HG03025 (cell line): ENCODE results near the gene TIMP2.

ENCODE experiments used
- ATAC-seq: cut with Tn5 transposase; IDR thresholded peaks from one replicate; pipeline ENCODE4 v1.9.1; 2021; ENCODE audit warnings: mild to moderate bottlenecking, moderate library complexity; ENCODE audit not compliant: unreplicated experiment, low FRiP score

The TIMP2 gene

DNA sequence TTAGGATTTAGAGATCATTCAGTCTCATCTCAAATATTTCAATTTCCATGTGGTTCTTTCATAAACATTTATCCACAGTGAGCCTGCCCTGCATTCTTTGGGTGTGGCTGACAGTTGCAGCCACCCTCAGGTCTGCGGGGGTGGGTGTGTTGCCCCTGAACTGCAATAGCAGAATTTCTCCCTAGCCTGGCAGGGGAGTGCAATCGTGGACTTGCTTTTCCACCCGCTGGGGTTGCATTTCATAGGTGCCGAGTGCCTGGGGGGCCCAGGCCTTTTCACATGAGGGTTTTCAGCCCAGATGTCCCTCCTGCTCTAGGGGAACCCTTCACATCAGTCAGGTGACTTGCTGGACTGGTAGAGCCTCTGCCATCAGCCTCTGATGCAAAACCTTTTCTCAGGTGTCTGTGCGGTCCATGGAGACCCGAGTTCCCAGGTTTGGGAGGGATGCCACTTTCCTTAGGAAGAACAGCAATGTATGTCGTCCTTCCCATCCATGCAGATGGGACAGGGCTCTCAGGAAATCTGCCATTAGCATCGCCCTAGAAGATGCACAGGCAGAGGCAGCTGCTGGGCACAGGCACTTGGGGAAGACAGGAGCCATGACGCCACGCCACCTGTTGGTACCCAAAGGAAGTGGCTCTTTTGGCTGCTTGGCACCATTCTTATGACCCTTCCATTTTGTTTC lies 82.2 kb downstream of the TIMP2 start:
- ATAC-seq = no peak

DNA sequence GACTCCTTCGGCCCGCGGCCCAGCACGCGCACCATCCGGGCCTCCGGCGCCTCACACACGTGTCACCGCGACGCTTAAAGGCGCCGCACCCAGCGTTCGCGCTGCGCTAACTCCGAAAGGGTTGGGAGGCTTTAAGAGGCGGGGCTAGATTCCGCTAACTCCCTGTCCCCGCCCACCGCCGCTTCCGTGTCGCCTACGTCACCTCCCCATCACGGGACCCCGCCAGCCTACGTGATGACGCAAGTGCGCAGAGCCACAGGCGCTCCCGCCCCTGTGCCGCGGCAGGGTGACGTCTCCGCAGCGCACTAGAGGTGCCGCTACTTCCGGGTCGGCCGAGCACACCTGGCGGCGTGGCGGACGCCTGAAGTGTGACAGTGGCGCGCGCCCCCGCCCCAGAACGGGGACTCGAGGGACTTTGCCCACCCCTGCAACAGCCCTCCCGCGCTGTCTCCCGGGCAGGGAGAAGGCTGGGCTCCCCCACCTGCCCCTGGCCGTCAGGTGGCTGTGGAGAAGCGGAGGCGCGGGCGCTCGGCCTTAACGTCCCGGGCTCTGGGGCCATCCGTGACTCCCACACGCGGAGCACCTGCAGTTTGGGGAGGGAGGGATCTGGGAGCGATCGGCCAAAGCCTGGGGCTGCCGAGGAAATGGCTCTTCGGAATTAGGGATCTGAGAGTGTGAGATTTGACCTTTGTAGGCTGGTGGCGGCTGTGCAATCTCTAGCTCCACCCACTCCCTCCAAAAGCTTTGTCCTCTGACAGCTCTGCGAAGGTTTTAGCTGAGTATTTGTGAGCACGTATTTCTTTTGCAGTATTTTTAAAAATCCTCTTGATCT lies 84.2 kb downstream of the TIMP2 start, which contains the start of gene USP36:
Gene USP36 (minus strand): TSS at position 35 of the 832 bp plus-strand sequence. CDS start 4,451 bp downstream, outside the sequence.
- peak; percentile 81 for ATAC-seq

DNA sequence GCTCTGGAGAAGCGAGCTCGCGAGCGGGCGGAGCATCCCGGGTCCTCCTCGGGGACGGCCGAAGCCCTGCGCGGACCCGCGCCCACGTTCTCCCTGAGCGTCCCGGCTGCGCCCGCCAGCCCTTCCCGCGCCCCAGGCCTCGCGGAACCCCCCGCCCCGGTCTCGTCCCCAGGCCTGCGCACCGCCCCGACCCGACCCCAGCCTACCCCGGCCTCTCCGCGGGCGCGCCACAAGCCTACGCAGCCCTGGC lies 84.7 kb downstream of the TIMP2 start:
- no peak for ATAC-seq

DNA sequence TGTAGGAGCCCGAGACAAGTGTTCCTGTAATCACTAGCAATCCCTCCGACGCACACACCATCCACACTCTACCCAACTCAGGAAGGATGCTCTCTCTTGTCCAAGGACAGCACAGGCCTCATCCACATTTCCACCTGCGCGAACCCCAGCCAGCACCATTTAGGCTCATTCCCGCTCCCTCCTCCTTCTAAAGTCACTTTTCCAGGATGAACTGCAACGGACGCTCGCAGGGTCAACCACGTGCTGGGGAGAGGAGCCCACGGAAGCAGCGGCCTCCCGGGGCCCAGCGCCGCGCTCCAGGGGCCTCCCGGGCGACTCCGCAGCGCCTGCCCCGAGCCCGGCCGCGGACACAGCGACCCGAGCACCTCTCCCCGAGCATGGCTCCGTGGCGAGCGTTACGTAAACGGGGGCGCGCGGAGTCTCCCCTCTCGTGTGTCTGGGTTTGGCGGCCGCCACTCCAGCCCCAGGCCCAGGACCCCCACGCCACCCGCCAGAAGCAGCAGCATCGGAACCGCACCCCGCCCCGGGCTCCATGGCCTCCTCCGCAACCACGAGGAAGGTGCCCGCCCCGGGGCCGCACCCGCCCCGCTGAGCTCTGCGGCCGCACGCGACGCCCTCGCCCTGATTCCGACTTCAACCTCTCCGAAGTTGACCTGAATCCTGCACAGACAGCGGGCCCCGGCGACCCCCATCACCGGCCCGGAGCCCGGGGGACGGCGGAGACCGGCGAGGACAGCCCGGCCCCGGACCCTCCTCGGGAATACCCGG lies 85.2 kb downstream of the TIMP2 start:
- ATAC-seq = peak; percentile 27

DNA sequence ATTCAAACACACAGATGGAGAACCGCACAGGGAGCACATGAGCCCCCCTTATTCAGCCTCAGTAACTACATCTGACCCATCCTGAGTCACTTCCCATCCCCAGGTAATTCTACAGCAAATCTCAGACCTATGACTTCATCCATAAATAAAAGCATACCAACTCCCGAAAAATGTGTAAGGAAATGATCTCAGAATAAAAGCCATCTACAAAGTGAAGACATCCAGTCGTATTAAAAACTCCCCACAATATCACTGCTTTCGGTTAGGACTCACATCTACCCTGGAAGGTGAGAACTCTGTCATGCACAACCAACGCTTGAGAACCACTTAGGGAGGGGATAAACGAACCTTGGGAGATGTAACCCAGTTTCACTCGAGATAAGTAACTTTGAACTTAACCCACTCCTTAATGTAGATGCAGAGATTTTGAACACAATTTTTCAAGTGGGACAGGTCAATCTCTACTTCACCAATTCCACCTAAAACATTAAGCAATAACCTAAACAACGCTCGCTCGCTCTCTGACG lies 85.9 kb downstream of the TIMP2 start:
- ATAC-seq = no peak

DNA sequence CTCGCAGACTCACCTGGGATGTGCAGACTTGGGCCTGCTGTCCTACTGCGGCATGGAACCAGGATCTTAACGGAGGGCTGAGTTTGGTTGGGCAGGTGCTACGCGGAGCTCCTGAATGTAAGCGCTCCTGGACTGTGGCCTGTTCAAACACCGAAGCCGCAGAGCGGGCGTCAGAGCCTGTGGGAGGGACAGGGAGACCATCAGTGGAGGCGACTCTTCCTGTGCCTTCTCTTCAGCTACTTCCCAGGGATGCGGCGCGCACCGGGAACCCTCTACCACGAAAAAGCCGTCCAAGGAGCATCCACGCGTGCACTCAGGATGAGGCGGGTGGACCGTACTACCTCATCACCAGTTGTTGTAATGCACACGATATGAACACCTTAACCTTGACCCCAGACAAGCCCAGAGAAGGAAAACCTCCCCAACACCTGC lies 86.6 kb downstream of the TIMP2 start:
- ATAC-seq = no peak

DNA sequence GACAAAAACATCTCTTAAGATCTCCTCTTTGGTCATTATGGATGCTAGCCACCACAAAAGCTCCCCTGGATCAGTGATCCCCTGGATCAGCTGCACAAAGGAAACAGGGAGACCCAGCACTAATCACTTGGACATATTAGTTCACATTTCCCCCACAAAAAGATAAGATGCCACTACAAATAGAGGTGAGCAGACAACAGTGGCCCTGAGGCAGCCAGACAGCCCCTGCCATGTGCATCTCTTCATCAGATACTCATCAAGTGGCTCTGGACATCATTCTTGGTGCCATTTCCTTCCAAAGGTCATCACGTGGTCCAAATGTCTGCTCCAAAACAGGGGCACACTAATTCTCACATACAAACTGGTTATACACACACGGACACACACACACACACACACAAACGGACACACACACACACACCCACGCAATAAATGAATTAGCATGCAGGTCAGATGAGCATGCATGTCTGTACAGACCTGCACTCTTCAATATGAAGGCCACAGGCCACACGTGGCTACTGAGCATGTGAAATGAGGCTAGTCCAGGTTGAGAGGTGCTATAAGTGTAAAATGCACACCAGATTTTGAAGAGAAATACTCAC lies 88.7 kb downstream of the TIMP2 start:
- ATAC-seq = no peak

DNA sequence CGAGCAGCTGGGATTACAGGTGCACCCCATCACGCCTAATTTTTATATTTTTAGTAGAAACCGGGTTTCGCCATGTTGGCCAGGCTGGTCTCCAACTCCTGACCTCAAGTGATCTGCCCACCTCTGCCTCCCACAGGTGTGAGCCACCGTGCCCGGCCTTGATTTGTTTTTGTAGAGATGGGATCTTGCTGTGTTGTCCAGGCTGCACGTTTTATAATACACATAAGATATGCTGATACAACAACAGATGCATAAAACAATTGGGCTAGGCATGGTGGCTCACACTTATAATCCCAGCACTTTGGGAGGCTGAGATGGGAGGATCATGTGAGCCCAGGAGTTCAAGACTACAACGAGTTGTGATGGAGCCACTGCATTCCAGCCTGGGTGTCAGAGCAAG lies 90.6 kb downstream of the TIMP2 start:
- no peak for ATAC-seq

DNA sequence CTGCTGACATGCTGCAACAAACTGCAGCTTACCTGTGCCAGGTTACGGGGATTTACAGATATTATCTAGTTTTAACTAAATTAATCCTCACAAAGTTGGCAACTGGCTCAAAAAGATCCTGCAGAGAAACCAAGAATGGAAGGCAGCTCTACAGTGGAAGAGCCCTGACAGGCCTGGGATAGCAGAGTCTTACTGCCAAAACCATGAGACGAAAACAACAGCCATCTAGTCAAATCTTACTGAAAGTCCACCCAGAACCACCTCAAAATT lies 92.7 kb downstream of the TIMP2 start:
- ATAC-seq = no peak

DNA sequence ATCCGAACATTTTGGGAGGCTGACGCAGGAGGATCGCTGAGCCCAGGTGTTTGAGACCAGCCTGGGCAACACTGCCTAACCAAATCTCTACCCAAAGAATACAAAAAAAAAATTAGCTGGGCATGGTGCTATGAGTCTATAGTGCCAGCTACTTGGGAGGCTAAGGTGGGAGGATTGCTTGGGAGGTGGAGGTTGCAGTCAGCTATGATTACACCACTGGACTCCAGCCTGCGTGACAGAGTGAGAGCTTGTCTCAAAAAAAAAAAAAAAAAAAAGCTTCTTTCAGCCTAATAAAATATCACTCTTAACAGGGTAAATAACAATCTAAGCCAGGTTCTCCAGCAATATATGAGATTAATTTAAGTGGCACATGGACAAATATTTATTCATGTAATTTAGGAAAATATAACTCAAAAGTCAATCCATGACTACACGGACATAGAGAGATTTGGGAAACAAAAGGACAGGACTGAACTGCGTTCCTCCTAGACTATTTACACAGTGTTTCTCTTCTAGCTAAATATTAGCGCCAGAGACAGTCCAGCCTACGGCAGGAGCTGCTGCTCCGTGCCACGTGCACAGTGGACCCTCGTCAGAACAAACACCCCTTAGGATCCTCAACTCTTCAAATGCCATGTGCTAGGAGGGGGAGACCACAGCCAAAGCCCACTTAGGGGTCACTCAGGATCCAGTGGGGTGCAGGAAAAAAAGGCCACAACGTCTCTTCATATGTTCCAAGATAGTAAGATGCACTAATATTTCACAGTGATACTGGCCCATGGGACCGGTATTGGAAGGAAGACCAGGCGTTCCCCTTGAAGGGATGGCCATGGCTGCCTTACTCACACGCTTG lies 93.3 kb downstream of the TIMP2 start:
- no peak for ATAC-seq

DNA sequence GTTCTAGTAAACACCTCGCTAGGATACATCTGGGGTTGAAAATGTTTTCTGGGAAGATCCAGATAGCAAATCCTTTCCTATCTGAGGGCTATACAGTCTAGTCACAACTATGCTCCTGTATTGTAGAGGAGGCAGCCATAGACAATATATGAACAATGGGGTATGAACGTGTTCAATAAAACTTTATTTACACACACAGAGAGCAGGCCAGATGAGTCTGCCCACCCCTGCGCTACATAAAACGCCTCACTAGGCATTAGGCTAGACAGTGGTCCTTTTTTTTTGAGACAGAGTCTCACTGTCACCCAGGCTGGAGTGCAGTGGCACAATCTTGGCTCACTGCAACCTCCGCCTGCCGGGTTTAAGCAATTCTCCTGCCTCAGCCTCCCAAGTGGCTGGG lies 95.7 kb downstream of the TIMP2 start:
- ATAC-seq = no peak

DNA sequence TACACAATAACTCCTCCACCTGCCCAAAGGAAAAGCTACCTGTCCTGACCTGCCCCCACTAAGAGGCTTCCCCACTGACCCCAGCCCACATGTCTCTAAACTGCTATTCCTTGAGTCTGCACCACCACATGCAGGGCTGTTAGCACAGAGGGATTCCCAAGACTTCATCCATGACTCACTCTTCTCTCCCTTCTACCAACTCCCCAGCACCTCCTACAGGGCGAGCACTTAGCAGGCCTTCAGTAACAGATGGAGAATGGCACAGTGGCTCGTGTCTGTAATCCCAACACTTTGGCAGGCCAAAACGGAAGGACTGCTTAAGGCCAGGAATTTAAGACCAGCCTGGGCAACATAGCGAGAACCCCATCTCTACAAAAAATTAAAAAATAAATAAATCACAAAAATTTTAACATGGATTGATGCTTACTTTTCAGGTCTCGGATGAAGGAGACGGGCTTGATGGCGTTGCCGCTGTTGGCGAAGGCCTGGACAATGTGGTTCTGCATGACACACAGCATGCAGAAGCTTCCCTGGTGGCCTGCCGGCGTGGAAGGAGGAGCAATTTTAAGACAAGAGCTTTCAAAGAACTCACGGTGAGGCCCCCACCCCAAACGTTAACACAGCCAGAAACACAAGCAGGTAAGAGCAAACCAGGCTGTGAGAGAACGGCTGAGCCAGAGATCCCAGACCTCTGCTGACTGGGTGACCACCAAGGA lies 96.6 kb downstream of the TIMP2 start:
- ATAC-seq = no peak

DNA sequence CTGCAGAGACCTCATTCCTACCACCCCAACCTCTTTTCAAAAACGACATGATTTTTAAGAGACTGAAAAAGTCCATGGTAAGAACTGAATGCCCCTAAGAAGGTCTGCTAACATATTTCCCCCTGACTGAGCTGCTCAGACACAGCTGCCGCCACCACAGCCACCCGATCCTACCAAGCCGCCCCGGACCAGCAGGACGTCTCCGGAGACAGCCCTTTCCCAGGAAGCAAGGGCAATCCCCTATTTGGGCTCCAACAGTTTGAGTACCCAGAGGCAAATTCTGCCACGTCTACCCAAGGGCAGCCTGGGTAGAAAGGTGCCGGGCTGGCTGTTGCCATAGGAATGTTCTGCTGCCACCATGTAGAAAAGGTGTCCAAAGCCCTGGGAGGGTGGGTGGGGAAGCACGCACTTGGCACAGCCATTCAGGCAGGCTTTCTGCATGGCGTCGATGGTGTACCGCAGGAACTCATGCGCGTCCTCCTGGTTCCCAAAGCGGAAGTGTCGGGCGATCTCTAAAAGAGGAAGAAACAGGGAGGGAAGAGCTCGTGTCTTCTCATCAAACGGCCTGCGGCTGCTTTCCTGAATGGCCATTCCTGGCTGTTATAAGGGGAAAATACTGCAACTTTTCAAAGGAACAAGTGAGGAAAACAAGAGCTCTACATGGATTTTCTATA lies 98.2 kb downstream of the TIMP2 start:
- ATAC-seq = no peak

DNA sequence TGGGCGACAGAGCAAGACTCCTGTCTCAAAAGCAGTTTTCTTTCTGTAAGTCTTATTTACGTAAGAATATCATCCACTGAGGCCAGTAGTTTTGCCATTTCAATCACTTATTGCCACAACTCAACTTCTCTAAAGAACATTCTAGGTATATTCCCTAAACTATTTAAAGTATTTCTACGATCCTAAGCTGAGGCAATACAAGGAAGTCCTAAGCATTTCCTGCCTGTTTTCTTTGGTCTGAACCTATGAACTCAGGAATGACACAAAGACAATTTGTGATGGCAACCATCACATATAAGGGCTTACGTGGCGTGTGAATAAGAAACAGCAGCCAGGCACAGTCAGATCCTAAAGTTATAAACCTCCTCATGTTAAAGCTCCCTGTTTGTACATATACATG lies 98.8 kb downstream of the TIMP2 start:
- no peak for ATAC-seq

DNA sequence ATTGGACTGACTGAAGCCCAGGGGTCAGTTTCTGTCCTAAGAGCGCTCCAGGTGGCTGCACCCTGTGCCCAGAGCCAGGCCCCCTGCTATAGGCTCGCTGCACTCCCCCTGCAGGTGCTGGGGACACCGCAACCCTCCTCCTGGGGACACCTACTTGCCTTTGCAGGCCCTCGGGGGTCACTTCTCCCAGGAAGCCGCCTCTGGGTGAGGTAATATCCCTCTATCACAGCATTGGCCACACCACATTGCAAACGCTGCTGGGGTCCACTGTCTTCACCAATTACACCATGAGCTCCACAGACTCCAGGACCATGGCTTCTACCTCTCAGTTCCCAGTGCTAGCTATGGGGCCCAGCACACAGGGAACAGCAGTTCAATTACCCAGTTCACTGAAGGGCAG lies 99.5 kb downstream of the TIMP2 start:
- ATAC-seq = no peak

DNA sequence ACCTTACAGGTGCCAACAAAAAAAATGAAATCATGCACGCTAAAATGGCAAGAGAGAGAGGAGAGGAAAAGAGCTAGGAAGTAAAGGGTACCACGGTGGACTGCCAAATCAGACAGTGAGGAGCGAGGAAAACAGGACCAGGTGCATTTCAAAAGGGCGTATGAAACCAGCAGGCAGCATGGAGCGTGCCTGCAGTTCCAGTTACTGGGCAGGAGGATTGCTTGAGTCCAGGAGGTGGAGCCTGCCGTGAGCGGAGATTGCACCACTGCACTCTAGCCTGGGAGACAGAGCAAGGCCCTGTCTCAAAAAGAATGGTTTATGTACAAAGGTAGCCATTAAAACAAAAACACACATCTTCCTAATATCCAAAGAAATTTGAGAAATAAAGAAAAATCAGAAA lies 100.9 kb downstream of the TIMP2 start:
- no peak for ATAC-seq

DNA sequence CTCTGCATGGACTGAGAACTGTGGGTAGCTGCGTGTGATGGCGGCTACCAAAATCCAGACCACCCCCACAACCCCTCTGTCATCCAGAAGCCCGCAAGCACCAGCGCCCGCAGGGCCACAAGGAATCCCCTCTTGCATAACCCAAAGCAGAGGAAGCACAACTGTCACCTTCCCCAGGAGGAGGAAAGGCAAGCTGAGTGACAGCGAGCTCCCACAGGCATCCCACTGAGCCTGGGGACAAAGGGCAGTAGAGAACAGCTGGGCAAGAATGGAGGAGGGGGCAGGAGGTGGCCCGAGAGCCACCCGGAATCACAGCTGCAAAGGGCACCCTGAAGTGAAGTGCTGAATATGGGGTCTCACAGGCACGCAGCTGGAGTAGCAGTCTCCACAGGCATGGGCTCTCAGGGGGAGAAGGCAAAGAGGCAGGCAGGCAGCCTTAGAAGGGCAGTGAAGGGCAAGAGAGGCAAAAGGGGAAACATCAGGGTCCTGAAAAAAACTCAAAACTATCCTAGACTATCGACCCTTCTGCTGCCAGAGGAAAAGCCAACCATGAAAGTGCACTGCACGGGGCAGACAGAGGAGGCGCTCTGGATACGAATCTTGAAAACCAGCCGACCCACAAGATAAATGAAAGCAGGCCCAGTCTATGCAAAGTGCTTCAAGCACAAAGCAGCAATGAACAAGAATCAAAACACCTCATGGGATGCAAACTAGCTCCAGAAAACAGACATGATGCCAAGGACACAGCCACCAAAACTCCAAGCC lies 101.7 kb downstream of the TIMP2 start:
- ATAC-seq = no peak

DNA sequence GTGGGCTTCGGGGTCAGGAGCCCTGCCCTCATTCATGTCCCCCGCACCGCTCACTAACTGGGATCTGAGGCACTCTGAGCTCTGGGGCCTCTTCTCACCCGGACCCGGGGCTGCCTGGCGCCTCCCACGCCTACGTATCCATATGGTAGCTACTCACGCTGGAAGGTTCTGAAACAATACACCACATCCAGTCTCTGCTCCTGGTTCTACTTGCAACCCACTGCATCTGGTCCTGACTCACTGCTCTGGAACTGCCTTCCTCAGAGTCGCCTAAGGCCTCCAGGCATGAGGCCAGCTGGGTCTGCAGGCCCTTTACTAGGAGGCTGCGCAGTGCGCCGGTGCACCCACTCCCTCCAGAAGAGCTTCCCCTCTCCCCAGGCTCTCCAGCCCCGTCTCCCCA lies 102.6 kb downstream of the TIMP2 start:
- no peak for ATAC-seq
